ENCODE measurements around the gene RALGAPB.

RALGAPB gene

GRCh38 chr20:38603286-38603685, 130.6 kb downstream of the RALGAPB start:
- Histone ChIP-seq H3K9ac (ENCODE audit: low read depth in 1 of 2, low read length in 2 of 2) (no peak overlapping the region), H3K4me1 (ENCODE audit: control insufficient read depth in 1 of 2, insufficient read depth in 2 of 2, low read length in 2 of 2) (no peaks in the 10 kb centered on the region), H3K4me3 (ENCODE audit: low read depth in 1 of 2, low read length in 2 of 2) (no peak overlapping the region), H3K9me3 (ENCODE audit: control insufficient read depth in 1 of 2, low read length in 2 of 2) (no peaks in the 10 kb centered on the region), H3K36me3 (ENCODE audit: control insufficient read depth in 1 of 2, insufficient read depth in 2 of 2, low read length in 2 of 2) (no peaks in the 10 kb centered on the region), H3K27me3 (ENCODE audit: control insufficient read depth in 1 of 2, insufficient read depth in 2 of 2, low read length in 2 of 2) (peaks cover 48% of the 10 kb centered on the region in 2 donors), H3K27ac (ENCODE audit: low read depth, low read length) (no peak overlapping the region)

GRCh38 chr20:38604873-38605303, 132.2 kb downstream of the RALGAPB start:
- Histone ChIP-seq H3K27me3 (ENCODE audit: control insufficient read depth in 1 of 2, insufficient read depth in 2 of 2, low read length in 2 of 2) (peaks cover 41 to 47% of the 10 kb centered on the region in 2 donors), H3K4me1 (ENCODE audit: control insufficient read depth in 1 of 2, insufficient read depth in 2 of 2, low read length in 2 of 2) (no peaks in the 10 kb centered on the region), H3K9me3 (ENCODE audit: control insufficient read depth in 1 of 2, low read length in 2 of 2) (no peaks in the 10 kb centered on the region), H3K9ac (ENCODE audit: low read depth in 1 of 2, low read length in 2 of 2) (no peak overlapping the region), H3K36me3 (ENCODE audit: control insufficient read depth in 1 of 2, insufficient read depth in 2 of 2, low read length in 2 of 2) (no peaks in the 10 kb centered on the region), H3K4me3 (ENCODE audit: low read depth in 1 of 2, low read length in 2 of 2) (no peak overlapping the region), H3K27ac (ENCODE audit: low read depth, low read length) (no peak overlapping the region)

GRCh38 chr20:38607351-38607750, 134.7 kb downstream of the RALGAPB start:
- no peak overlapping the region for H3K27ac ChIP-seq (ENCODE audit: low read depth, low read length)
- H3K27me3 ChIP-seq (ENCODE audit: control insufficient read depth in 1 of 2, insufficient read depth in 2 of 2, low read length in 2 of 2), result peaks cover 17 to 24% of the 10 kb centered on the region in 2 donors

GRCh38 chr20:38608188-38608587, 135.5 kb downstream of the RALGAPB start:
- Histone ChIP-seq H3K27ac (ENCODE audit: low read depth, low read length) (no peak overlapping the region), H3K4me1 (ENCODE audit: control insufficient read depth in 1 of 2, insufficient read depth in 2 of 2, low read length in 2 of 2) (no peaks in the 10 kb centered on the region), H3K4me3 (ENCODE audit: low read depth in 1 of 2, low read length in 2 of 2) (no peak overlapping the region), H3K36me3 (ENCODE audit: control insufficient read depth in 1 of 2, insufficient read depth in 2 of 2, low read length in 2 of 2) (no peaks in the 10 kb centered on the region), H3K9ac (ENCODE audit: low read depth in 1 of 2, low read length in 2 of 2) (no peak overlapping the region), H3K9me3 (ENCODE audit: control insufficient read depth in 1 of 2, low read length in 2 of 2) (no peaks in the 10 kb centered on the region), H3K27me3 (ENCODE audit: control insufficient read depth in 1 of 2, insufficient read depth in 2 of 2, low read length in 2 of 2) (peaks cover 12 to 24% of the 10 kb centered on the region in 2 donors)

More at GRCh38 chr20:38607351-38607750, 134.7 kb downstream of the RALGAPB start:
- no peaks in the 10 kb centered on the region for H3K9me3 ChIP-seq (ENCODE audit: control insufficient read depth in 1 of 2, low read length in 2 of 2)
- H3K4me1 ChIP-seq (ENCODE audit: control insufficient read depth in 1 of 2, insufficient read depth in 2 of 2, low read length in 2 of 2), result no peaks in the 10 kb centered on the region
- no peaks in the 10 kb centered on the region for H3K36me3 ChIP-seq (ENCODE audit: control insufficient read depth in 1 of 2, insufficient read depth in 2 of 2, low read length in 2 of 2)
- no peak overlapping the region for H3K9ac ChIP-seq (ENCODE audit: low read depth in 1 of 2, low read length in 2 of 2)
- no peak overlapping the region for H3K4me3 ChIP-seq (ENCODE audit: low read depth in 1 of 2, low read length in 2 of 2)

GRCh38 chr20:38609815-38610214, 137.2 kb downstream of the RALGAPB start:
- Histone ChIP-seq H3K27me3 (ENCODE audit: control insufficient read depth in 1 of 2, insufficient read depth in 2 of 2, low read length in 2 of 2) (peaks cover 4 to 15% of the 10 kb centered on the region in 2 donors), H3K4me1 (ENCODE audit: control insufficient read depth in 1 of 2, insufficient read depth in 2 of 2, low read length in 2 of 2) (no peaks in the 10 kb centered on the region), H3K27ac (ENCODE audit: low read depth, low read length) (no peak overlapping the region), H3K4me3 (ENCODE audit: low read depth in 1 of 2, low read length in 2 of 2) (no peak overlapping the region), H3K9ac (ENCODE audit: low read depth in 1 of 2, low read length in 2 of 2) (no peak overlapping the region), H3K9me3 (ENCODE audit: control insufficient read depth in 1 of 2, low read length in 2 of 2) (no peaks in the 10 kb centered on the region), H3K36me3 (ENCODE audit: control insufficient read depth in 1 of 2, insufficient read depth in 2 of 2, low read length in 2 of 2) (no peaks in the 10 kb centered on the region)

GRCh38 chr20:38610521-38610920, 137.9 kb downstream of the RALGAPB start:
- H3K4me3 ChIP-seq (ENCODE audit: low read depth in 1 of 2, low read length in 2 of 2), result no peak overlapping the region
- no peaks in the 10 kb centered on the region for H3K4me1 ChIP-seq (ENCODE audit: control insufficient read depth in 1 of 2, insufficient read depth in 2 of 2, low read length in 2 of 2)
- H3K27me3 ChIP-seq (ENCODE audit: control insufficient read depth in 1 of 2, insufficient read depth in 2 of 2, low read length in 2 of 2), result peaks cover 4 to 8% of the 10 kb centered on the region in 2 donors
- H3K9me3 ChIP-seq (ENCODE audit: control insufficient read depth in 1 of 2, low read length in 2 of 2), result no peaks in the 10 kb centered on the region
- no peak overlapping the region for H3K9ac ChIP-seq (ENCODE audit: low read depth in 1 of 2, low read length in 2 of 2)
- H3K27ac ChIP-seq (ENCODE audit: low read depth, low read length), result no peak overlapping the region
- no peaks in the 10 kb centered on the region for H3K36me3 ChIP-seq (ENCODE audit: control insufficient read depth in 1 of 2, insufficient read depth in 2 of 2, low read length in 2 of 2)

- H3K27me3 ChIP-seq (ENCODE audit: control insufficient read depth in 1 of 2, insufficient read depth in 2 of 2, low read length in 2 of 2), result peaks cover 0 to 10% of the 10 kb centered on the region in 2 donors
- H3K36me3 ChIP-seq (ENCODE audit: control insufficient read depth in 1 of 2, insufficient read depth in 2 of 2, low read length in 2 of 2), result no peaks in the 10 kb centered on the region
- no peaks in the 10 kb centered on the region for H3K4me1 ChIP-seq (ENCODE audit: control insufficient read depth in 1 of 2, insufficient read depth in 2 of 2, low read length in 2 of 2)
- no peak overlapping the region for H3K4me3 ChIP-seq (ENCODE audit: low read depth in 1 of 2, low read length in 2 of 2)
- H3K27ac ChIP-seq (ENCODE audit: low read depth, low read length), result no peak overlapping the region
- H3K9ac ChIP-seq (ENCODE audit: low read depth in 1 of 2, low read length in 2 of 2), result no peak overlapping the region
- H3K9me3 ChIP-seq (ENCODE audit: control insufficient read depth in 1 of 2, low read length in 2 of 2), result no peaks in the 10 kb centered on the region
Measured at GRCh38 chr20:38612751-38613515, 140.3 kb downstream of the RALGAPB start.

GRCh38 chr20:38615283-38615682, 142.6 kb downstream of the RALGAPB start:
- Histone ChIP-seq H3K27me3 (ENCODE audit: control insufficient read depth in 1 of 2, insufficient read depth in 2 of 2, low read length in 2 of 2) (peaks cover 3 to 10% of the 10 kb centered on the region in 2 donors), H3K27ac (ENCODE audit: low read depth, low read length) (no peak overlapping the region), H3K9ac (ENCODE audit: low read depth in 1 of 2, low read length in 2 of 2) (no peak overlapping the region), H3K36me3 (ENCODE audit: control insufficient read depth in 1 of 2, insufficient read depth in 2 of 2, low read length in 2 of 2) (no peaks in the 10 kb centered on the region), H3K4me3 (ENCODE audit: low read depth in 1 of 2, low read length in 2 of 2) (no peak overlapping the region), H3K4me1 (ENCODE audit: control insufficient read depth in 1 of 2, insufficient read depth in 2 of 2, low read length in 2 of 2) (no peaks in the 10 kb centered on the region), H3K9me3 (ENCODE audit: control insufficient read depth in 1 of 2, low read length in 2 of 2) (no peaks in the 10 kb centered on the region)

- Histone ChIP-seq H3K4me3 (ENCODE audit: low read depth in 1 of 2, low read length in 2 of 2) (no peak overlapping the region), H3K9ac (ENCODE audit: low read depth in 1 of 2, low read length in 2 of 2) (no peak overlapping the region), H3K27me3 (ENCODE audit: control insufficient read depth in 1 of 2, insufficient read depth in 2 of 2, low read length in 2 of 2) (peaks cover 3 to 10% of the 10 kb centered on the region in 2 donors), H3K27ac (ENCODE audit: low read depth, low read length) (no peak overlapping the region), H3K4me1 (ENCODE audit: control insufficient read depth in 1 of 2, insufficient read depth in 2 of 2, low read length in 2 of 2) (no peaks in the 10 kb centered on the region), H3K36me3 (ENCODE audit: control insufficient read depth in 1 of 2, insufficient read depth in 2 of 2, low read length in 2 of 2) (no peaks in the 10 kb centered on the region), H3K9me3 (ENCODE audit: control insufficient read depth in 1 of 2, low read length in 2 of 2) (no peaks in the 10 kb centered on the region)
Measured at GRCh38 chr20:38616457-38616856, 143.8 kb downstream of the RALGAPB start.

- Histone ChIP-seq H3K27ac (ENCODE audit: low read depth, low read length) (no peak overlapping the region), H3K27me3 (ENCODE audit: control insufficient read depth in 1 of 2, insufficient read depth in 2 of 2, low read length in 2 of 2) (peaks cover 3 to 10% of the 10 kb centered on the region in 2 donors), H3K9me3 (ENCODE audit: control insufficient read depth in 1 of 2, low read length in 2 of 2) (no peaks in the 10 kb centered on the region), H3K4me1 (ENCODE audit: control insufficient read depth in 1 of 2, insufficient read depth in 2 of 2, low read length in 2 of 2) (no peaks in the 10 kb centered on the region), H3K36me3 (ENCODE audit: control insufficient read depth in 1 of 2, insufficient read depth in 2 of 2, low read length in 2 of 2) (no peaks in the 10 kb centered on the region), H3K4me3 (ENCODE audit: low read depth in 1 of 2, low read length in 2 of 2) (no peak overlapping the region), H3K9ac (ENCODE audit: low read depth in 1 of 2, low read length in 2 of 2) (no peak overlapping the region)
Measured at GRCh38 chr20:38617011-38617829, 144.6 kb downstream of the RALGAPB start.
